Kidney capillary endothelial cell (primary cell): Measurements from ENCODE around the gene RTF1.
A peak's percentile ranks its signal among the peaks of the same experiment; 100 is the strongest.

Experiments
- DNase-seq: peaks from one replicate; pipeline ENCODE4 v3.0.0-alpha.2; 2018; ENCODE audit warnings: low spot score

The RTF1 gene

GRCh38 chr15:41506796-41507341, 90.0 kb downstream of the RTF1 start:
- no peak for DNase-seq

GRCh38 chr15:41507820-41508290, 91.0 kb downstream of the RTF1 start:
- no peak for DNase-seq

- DNase-seq: no peak
Measured at GRCh38 chr15:41510728-41511127, 93.8 kb downstream of the RTF1 start.

- DNase-seq: no peak
Measured at GRCh38 chr15:41511331-41511898, 94.5 kb downstream of the RTF1 start.

- DNase-seq: no peak
Measured at GRCh38 chr15:41511899-41512369, 95.0 kb downstream of the RTF1 start.

GRCh38 chr15:41512512-41512939, 95.6 kb downstream of the RTF1 start:
- no peak for DNase-seq

- DNase-seq: no peak
Measured at GRCh38 chr15:41512940-41513505, 96.1 kb downstream of the RTF1 start.

GRCh38 chr15:41513506-41514227, 96.8 kb downstream of the RTF1 start, which contains the start of gene LTK:
TSS of gene LTK (minus strand) at chr15:41513827. CDS start at chr15:41513709, 118 bp downstream.
- peak; percentile 69 for DNase-seq

GRCh38 chr15:41517895-41518449, 101.1 kb downstream of the RTF1 start:
- no peak for DNase-seq

GRCh38 chr15:41520636-41521035, 103.7 kb downstream of the RTF1 start:
- no peak for DNase-seq

- DNase-seq: no peak
Measured at GRCh38 chr15:41521614-41522013, 104.7 kb downstream of the RTF1 start.

- DNase-seq: no peak
Measured at GRCh38 chr15:41523097-41523496, 106.2 kb downstream of the RTF1 start.

GRCh38 chr15:41530363-41530956, 113.6 kb downstream of the RTF1 start:
- no peak for DNase-seq
